ENCODE measurements around the gene ZNF33A.

DNA sequence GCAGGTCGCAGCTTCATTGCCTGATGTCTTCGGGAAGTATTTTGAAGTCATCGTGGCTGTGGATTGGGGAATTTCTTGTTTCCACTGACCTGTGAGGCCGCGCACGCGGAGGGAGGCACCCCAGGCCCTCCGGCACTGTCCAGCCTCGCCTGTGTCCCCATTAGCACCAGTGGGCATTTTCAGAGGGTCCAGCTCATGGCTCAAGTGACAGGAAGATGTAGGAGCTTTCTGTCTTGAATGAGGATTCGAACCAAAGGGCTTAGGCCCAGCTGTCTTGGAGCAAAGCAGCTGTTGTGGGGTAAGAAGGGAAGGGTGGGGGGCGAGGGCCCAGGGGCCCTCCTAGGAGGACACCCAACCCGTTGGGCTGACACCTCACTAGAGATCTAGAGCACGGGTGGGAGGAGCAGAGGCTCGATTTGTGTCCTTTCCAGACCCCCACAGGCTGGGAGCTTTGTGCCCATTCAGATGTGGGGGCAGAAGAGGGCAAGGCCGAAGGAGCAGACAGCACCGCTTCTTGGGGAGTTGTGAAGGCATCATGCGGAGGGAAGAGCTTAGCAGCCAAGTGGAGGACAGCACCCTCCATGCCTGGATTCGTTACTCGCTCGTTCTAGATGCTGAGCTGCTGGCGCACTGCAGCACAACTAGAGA, 84.6 kb downstream of the ZNF33A start:
- TF ChIP-seq, protein P1, sequence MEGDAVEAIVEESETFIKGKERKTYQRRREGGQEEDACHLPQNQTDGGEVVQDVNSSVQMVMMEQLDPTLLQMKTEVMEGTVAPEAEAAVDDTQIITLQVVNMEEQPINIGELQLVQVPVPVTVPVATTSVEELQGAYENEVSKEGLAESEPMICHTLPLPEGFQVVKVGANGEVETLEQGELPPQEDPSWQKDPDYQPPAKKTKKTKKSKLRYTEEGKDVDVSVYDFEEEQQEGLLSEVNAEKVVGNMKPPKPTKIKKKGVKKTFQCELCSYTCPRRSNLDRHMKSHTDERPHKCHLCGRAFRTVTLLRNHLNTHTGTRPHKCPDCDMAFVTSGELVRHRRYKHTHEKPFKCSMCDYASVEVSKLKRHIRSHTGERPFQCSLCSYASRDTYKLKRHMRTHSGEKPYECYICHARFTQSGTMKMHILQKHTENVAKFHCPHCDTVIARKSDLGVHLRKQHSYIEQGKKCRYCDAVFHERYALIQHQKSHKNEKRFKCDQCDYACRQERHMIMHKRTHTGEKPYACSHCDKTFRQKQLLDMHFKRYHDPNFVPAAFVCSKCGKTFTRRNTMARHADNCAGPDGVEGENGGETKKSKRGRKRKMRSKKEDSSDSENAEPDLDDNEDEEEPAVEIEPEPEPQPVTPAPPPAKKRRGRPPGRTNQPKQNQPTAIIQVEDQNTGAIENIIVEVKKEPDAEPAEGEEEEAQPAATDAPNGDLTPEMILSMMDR (IDR thresholded peaks at IDR 0.05; ENCODE audit: low read depth, low read length, poor library complexity, severe bottlenecking): no peak
- no peak for TF ChIP-seq EZH2phosphoT487 (IDR thresholded peaks at IDR 0.05; ENCODE audit: borderline replicate concordance, low read length)

Data from DOHH2 (cell line).